T-helper 2 cell treated with Interferon-gamma antibody and Interleukin-4, amounts not matched to agents 5 μg/mL and 100 μg/mL, for 36 hours (primary cell): Measurements from ENCODE around the gene HGFAC.

Experiments
- DNase-seq: peaks from one replicate; pipeline ENCODE4 v3.0.0; 2021; ENCODE audit warnings: low spot score
- H3K27ac Mint-ChIP-seq: one replicate; pipeline ENCODE4 v1.8.0; 2021; ENCODE audit warnings: mild to moderate bottlenecking, mixed read lengths
- H3K27me3 Mint-ChIP-seq: one replicate; pipeline ENCODE4 v1.8.0; 2021; ENCODE audit warnings: low read depth, mixed read lengths
- H3K36me3 Mint-ChIP-seq: one replicate; pipeline ENCODE4 v1.8.0; 2021; ENCODE audit warnings: low read depth, mixed read lengths
- H3K4me1 Mint-ChIP-seq: one replicate; pipeline ENCODE4 v1.8.0; 2021; ENCODE audit warnings: low read depth, mixed read lengths
- H3K4me3 Mint-ChIP-seq: one replicate; pipeline ENCODE4 v1.8.0; 2022; ENCODE audit warnings: mild to moderate bottlenecking, moderate library complexity, mixed read lengths
- H3K9me3 Mint-ChIP-seq: one replicate; pipeline ENCODE4 v1.8.0; 2021; ENCODE audit warnings: mixed read lengths

Gene HGFAC

DNA sequence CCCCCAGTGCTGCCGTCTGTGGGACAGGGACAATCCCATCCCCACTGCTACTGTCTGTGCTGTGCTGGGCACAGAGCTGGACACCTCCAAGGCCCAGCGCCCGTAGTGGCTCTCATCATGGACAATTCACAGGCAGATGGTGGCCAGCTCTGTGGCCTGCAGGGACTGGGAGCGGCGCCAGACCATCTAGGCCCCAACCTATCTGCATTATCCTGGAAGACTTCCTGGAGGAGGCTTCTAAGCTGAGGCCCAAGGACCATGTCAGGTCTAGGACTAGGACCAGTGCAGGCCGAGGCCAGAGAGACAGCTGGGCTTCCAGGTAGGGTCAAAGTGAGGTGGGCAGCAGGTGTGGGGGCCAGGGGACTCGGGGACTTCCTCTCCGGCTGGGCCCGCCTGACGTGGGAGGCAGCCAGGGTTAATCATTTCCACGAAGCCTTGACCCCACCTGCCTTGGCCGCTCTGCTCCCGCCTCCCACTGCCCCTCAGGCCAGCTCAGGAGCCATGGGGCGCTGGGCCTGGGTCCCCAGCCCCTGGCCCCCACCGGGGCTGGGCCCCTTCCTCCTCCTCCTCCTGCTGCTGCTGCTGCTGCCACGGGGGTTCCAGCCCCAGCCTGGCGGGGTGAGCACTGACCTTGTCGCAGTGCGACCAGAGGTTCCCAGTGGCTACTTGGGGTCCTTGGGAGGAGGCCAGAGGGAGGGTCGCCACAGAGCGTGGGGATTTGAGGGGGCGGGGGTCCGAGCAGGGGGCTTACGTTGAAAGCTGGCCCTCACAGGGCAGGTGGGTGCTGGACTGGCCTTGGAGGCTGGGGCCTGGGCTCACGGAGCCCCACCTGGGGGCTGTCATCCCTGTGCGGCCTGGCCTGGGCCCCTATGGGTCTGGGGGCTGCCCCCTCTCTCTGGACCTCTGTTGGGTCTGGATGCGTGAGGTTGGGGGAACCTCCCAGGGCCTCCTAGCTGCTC lies at the start of gene HGFAC:
Gene HGFAC (plus strand): TSS at position 468 of the 959 bp plus-strand sequence. CDS start 34 bp downstream, at position 502.
- no peaks in the 10 kb centered on the region for H3K36me3 Mint-ChIP-seq
- no peaks in the 10 kb centered on the region for H3K9me3 Mint-ChIP-seq
- no peak within 1 kb of the TSS for H3K4me3 Mint-ChIP-seq
- H3K27ac Mint-ChIP-seq, result no peak within 1 kb of the TSS
- DNase-seq, result no peak
- no peaks in the 10 kb centered on the region for H3K27me3 Mint-ChIP-seq
- H3K4me1 Mint-ChIP-seq, result no peaks in the 10 kb centered on the region

DNA sequence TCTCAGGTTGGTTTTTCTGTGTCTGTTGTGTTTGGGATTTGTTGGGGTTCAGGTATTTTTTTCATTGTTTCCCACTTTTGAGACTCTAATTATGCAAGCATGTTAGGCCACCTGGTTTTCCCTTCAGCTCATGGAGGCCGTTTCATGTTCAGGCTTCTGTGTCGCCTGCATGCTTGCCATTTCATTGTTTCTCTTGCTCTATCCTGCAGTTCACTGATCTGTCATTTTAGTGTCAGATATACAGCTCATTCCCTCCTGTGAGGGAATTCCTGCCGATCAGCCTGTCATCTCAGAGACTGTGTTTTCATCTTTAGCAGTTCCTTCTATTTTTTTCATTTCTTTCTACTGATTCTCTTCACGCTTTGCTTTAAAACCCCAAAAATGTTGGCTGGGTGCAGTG lies 49.4 kb upstream of the HGFAC start:
- H3K4me1 Mint-ChIP-seq, result peaks cover 2% of the 10 kb centered on the region
- H3K36me3 Mint-ChIP-seq, result no peaks in the 10 kb centered on the region
- H3K27ac Mint-ChIP-seq, result no peak overlapping the region
- no peak for DNase-seq
- H3K4me3 Mint-ChIP-seq, result no peak overlapping the region
- peaks cover 19% of the 10 kb centered on the region for H3K27me3 Mint-ChIP-seq
- no peaks in the 10 kb centered on the region for H3K9me3 Mint-ChIP-seq

DNA sequence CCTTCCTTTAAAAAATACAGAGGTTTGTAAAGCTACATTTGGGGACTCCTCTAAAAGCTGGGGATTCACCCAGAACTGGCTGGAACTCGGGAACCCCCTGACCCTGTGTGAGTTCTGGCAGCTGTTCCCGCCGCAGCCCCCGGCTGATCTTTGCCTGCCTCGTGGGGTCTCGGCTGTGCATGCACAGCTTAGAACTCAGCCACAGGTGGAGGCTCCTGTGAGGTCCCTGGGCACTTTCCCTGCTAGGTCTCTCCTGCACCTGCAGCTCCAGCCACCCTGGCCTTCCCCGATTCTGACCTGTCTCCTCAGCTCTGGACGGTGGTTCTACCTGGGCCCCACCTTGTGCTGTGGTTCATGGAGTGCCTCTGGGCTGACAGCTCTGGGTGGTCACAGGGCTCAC lies 48.6 kb upstream of the HGFAC start:
- no peaks in the 10 kb centered on the region for H3K36me3 Mint-ChIP-seq
- no peak overlapping the region for H3K27ac Mint-ChIP-seq
- DNase-seq, result no peak
- no peak overlapping the region for H3K4me3 Mint-ChIP-seq
- H3K9me3 Mint-ChIP-seq, result no peaks in the 10 kb centered on the region
- peaks cover 1% of the 10 kb centered on the region for H3K4me1 Mint-ChIP-seq
- peaks cover 19% of the 10 kb centered on the region for H3K27me3 Mint-ChIP-seq

DNA sequence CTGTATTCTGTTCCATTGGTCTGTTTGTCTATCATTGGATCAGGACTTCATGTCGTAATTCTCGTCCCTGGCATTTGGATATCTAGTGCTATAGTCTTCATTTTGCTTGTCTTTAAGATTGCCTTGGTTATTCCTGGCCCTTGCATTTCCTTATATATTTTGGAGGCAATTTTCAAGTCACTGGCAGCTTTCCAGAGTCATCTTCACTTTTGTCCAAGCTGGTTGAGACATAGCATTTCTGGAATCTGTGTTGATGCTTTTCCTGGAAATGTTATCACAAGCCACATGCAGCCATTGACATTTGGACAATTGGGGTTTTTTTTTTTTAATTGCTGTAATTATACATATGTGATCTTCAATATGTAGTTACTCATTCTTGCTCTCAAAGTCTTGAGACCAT lies 45.2 kb upstream of the HGFAC start:
- Mint-ChIP-seq H3K27me3 (peaks cover 16% of the 10 kb centered on the region), H3K27ac (no peak overlapping the region), H3K4me1 (no peaks in the 10 kb centered on the region), H3K36me3 (no peaks in the 10 kb centered on the region), H3K4me3 (no peak overlapping the region), H3K9me3 (no peaks in the 10 kb centered on the region)
- no peak for DNase-seq

GRCh38 chr4:3397128-3397527 lies 44.6 kb upstream of the HGFAC start:
- Mint-ChIP-seq H3K4me3 (no peak overlapping the region), H3K27me3 (peaks cover 15% of the 10 kb centered on the region), H3K27ac (no peak overlapping the region), H3K9me3 (no peaks in the 10 kb centered on the region), H3K4me1 (no peaks in the 10 kb centered on the region), H3K36me3 (no peaks in the 10 kb centered on the region)
- DNase-seq, result no peak

GRCh38 chr4:3399277-3400194 lies 42.2 kb upstream of the HGFAC start:
- no peak for DNase-seq
- no peaks in the 10 kb centered on the region for H3K9me3 Mint-ChIP-seq
- H3K27me3 Mint-ChIP-seq, result peaks cover 5% of the 10 kb centered on the region
- no peak overlapping the region for H3K4me3 Mint-ChIP-seq
- no peak overlapping the region for H3K27ac Mint-ChIP-seq
- H3K4me1 Mint-ChIP-seq, result no peaks in the 10 kb centered on the region
- no peaks in the 10 kb centered on the region for H3K36me3 Mint-ChIP-seq

DNA sequence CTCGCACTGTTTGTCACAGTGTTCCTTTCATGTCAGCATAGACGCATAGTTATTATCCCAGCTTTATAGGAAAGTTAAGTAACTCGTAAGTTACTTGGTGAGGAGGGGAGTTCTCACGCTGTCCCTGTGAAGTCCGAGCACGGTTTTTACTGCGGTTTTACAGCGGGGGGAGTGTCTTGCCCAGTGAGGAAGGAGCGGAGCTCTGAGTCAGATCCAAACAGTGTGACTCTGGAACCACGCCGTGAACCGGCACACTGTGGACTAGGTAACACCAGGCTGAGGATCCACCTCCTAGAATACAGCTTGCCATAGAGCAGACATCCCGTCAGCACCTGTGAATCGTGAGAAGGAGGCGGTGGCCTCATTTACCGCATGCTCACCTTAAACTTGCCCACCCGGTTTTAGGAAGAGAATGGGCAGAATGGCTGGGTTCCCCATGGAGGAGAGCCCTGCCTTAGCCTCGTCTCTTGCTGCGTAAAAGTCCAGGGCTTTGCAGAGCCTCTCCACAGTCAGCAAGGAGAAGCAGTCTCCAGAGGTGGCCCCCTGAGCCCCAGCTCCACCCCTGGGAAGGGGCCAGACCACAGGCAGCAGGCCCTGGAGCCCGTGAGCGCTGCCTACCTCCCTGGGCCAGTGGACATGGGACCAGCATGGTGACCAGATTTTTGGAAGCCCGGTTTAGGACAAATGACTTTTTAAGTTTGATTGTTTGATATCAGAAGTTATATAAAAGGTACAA lies 40.2 kb upstream of the HGFAC start:
- Mint-ChIP-seq H3K4me1 (no peaks in the 10 kb centered on the region), H3K9me3 (no peaks in the 10 kb centered on the region), H3K27me3 (peaks cover 5% of the 10 kb centered on the region), H3K4me3 (no peak overlapping the region), H3K27ac (no peak overlapping the region), H3K36me3 (no peaks in the 10 kb centered on the region)
- no peak for DNase-seq

GRCh38 chr4:3402491-3403347 lies 39.0 kb upstream of the HGFAC start:
- Mint-ChIP-seq H3K36me3 (no peaks in the 10 kb centered on the region), H3K27me3 (peaks cover 5% of the 10 kb centered on the region), H3K9me3 (no peaks in the 10 kb centered on the region), H3K4me3 (no peak overlapping the region), H3K27ac (no peak overlapping the region), H3K4me1 (no peaks in the 10 kb centered on the region)
- no peak for DNase-seq

- Mint-ChIP-seq H3K27ac (no peak overlapping the region), H3K4me1 (no peaks in the 10 kb centered on the region), H3K36me3 (no peaks in the 10 kb centered on the region), H3K27me3 (peaks cover 2% of the 10 kb centered on the region), H3K9me3 (no peaks in the 10 kb centered on the region), H3K4me3 (no peak overlapping the region)
- DNase-seq, result no peak
Measured at GRCh38 chr4:3403348-3403906, 38.3 kb upstream of the HGFAC start.

GRCh38 chr4:3404546-3404945 lies 37.2 kb upstream of the HGFAC start:
- Mint-ChIP-seq H3K4me1 (no peaks in the 10 kb centered on the region), H3K4me3 (no peak overlapping the region), H3K27me3 (no peaks in the 10 kb centered on the region), H3K9me3 (no peaks in the 10 kb centered on the region), H3K36me3 (no peaks in the 10 kb centered on the region), H3K27ac (no peak overlapping the region)
- DNase-seq, result no peak

DNA sequence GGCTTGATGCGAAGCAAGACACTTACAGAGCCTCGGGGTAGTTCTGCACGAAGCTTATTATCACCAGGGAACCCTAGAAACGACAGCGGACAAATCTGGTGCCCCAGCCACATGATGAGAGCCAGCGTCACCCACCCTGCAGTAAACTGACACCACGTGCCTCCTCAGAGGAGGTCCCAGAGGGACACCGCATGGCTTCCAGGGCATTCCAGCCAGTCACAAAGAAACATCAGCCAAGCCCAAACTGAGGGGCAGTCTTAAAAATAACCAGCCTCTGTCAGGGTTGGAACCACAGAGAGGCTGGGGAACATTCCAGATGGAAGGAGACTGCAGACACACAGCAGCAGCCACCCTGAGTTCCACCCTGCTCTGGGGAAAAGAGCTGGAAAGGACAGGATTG lies 36.6 kb upstream of the HGFAC start:
- no peak overlapping the region for H3K4me3 Mint-ChIP-seq
- H3K27ac Mint-ChIP-seq, result no peak overlapping the region
- H3K27me3 Mint-ChIP-seq, result no peaks in the 10 kb centered on the region
- no peaks in the 10 kb centered on the region for H3K9me3 Mint-ChIP-seq
- H3K4me1 Mint-ChIP-seq, result no peaks in the 10 kb centered on the region
- no peaks in the 10 kb centered on the region for H3K36me3 Mint-ChIP-seq
- no peak for DNase-seq

- Mint-ChIP-seq H3K4me3 (no peak overlapping the region), H3K4me1 (no peaks in the 10 kb centered on the region), H3K9me3 (no peaks in the 10 kb centered on the region), H3K27me3 (no peaks in the 10 kb centered on the region), H3K27ac (no peak overlapping the region), H3K36me3 (no peaks in the 10 kb centered on the region)
- DNase-seq, result no peak
Measured at GRCh38 chr4:3406021-3406420, 35.7 kb upstream of the HGFAC start.

DNA sequence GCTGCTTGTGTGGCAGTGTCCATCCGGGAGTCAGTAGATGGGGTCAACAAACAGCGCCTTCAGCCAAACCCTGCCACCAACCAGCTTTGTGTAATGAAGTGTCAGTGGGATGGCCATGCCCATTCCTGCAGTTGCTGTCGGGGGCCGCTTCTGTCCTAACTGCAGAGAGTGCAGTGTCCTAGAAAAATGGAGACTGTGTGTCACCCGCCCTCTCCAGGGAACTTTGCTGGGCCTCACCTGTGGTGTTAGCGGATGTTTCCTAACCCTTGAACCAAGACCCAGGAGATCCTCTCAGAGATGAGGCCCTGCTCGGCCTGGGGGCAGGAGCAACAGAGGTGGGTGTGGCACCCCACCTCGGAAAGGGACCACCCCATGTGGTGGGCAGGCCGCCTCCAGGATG lies 35.3 kb upstream of the HGFAC start:
- no peaks in the 10 kb centered on the region for H3K36me3 Mint-ChIP-seq
- no peak overlapping the region for H3K4me3 Mint-ChIP-seq
- no peaks in the 10 kb centered on the region for H3K9me3 Mint-ChIP-seq
- DNase-seq, result no peak
- H3K27me3 Mint-ChIP-seq, result no peaks in the 10 kb centered on the region
- H3K4me1 Mint-ChIP-seq, result no peaks in the 10 kb centered on the region
- no peak overlapping the region for H3K27ac Mint-ChIP-seq
